Spleen (tissue), 7 donors: ENCODE measurements around the gene SLC29A3.

ENCODE experiments used
- POLR2A ChIP-seq, 3 donors: fragments of 450-650 bp; IDR thresholded peaks; one replicate each; pipeline ENCODE4 v1.5.1; 2017; ENCODE audit warnings: antibody characterized with exemption in 3 of 3, mild to moderate bottlenecking in 1 of 3
- POLR2AphosphoS5 ChIP-seq, 3 donors: sonication (generic); formaldehyde crosslinking; IDR thresholded peaks; one replicate each; pipeline ENCODE4 v1.5.1; 2017; ENCODE audit warnings: antibody characterized with exemption in 3 of 3
- TF ChIP-seq, protein P1 (sequence below), 11 experiments: fragments of 200-600 bp in 7 of 11; fragments of 450-650 bp in 4 of 11; sonication (generic) in 4 of 11; IDR thresholded peaks in 8 of 11; conservative IDR thresholded peaks in 3 of 11; 1 replicate in 7 of 11; 2 replicates in 4 of 11; pipeline versions ENCODE4 v1.4.0 to v1.8.0; 2016 to 2021; ENCODE audit warnings: antibody characterized with exemption in 11 of 11, inconsistent platforms in 4 of 11, mild to moderate bottlenecking in 1 of 11
- donor health status: DM: no; HTN: no; CAD: no; lungs with moderate emphysema.
- donor health status: DM: no; HTN: no; CAD: no.
- donor health status: DM: no; HTN: no; CAD: no.

GRCh38 chr10:71273506-71273905, 45.6 kb upstream of the SLC29A3 start:
- TF ChIP-seq, protein P1, sequence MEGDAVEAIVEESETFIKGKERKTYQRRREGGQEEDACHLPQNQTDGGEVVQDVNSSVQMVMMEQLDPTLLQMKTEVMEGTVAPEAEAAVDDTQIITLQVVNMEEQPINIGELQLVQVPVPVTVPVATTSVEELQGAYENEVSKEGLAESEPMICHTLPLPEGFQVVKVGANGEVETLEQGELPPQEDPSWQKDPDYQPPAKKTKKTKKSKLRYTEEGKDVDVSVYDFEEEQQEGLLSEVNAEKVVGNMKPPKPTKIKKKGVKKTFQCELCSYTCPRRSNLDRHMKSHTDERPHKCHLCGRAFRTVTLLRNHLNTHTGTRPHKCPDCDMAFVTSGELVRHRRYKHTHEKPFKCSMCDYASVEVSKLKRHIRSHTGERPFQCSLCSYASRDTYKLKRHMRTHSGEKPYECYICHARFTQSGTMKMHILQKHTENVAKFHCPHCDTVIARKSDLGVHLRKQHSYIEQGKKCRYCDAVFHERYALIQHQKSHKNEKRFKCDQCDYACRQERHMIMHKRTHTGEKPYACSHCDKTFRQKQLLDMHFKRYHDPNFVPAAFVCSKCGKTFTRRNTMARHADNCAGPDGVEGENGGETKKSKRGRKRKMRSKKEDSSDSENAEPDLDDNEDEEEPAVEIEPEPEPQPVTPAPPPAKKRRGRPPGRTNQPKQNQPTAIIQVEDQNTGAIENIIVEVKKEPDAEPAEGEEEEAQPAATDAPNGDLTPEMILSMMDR (IDR thresholded peaks at IDR 0.05 in 8 of 11, conservative IDR thresholded peaks at IDR 0.05 in 3 of 11), result no peak
- TF ChIP-seq POLR2A (IDR thresholded peaks at IDR 0.05) (no peak), POLR2AphosphoS5 (IDR thresholded peaks at IDR 0.05) (no peak)
